CD14-positive monocyte (primary cell): ENCODE results near the gene SPON1. TPM values are rescaled to one million over a fixed set of nuclear protein-coding genes. Genes with fewer than 3 reads are reported as not detected.

Experiments
- DNase-seq, 3 donors: peaks; one replicate each; pipeline ENCODE4 v3.0.0-alpha.2; 2011 to 2022
- H2AFZ ChIP-seq: 2 replicates; pipeline ENCODE4 v1.6.0; 2012; ENCODE audit warnings: mild to moderate bottlenecking, low read depth, low read length, inconsistent platforms; ENCODE audit not compliant: insufficient read depth, poor library complexity, severe bottlenecking
- H3K27ac ChIP-seq, 2 donors: 1 replicate in 1 of 2; 2 replicates in 1 of 2; pipeline ENCODE4 v1.5.1; 2012 to 2013; ENCODE audit warnings: low read length in 2 of 2, control low read depth in 1 of 2, inconsistent platforms in 1 of 2, low read depth in 1 of 2, mild to moderate bottlenecking in 1 of 2
- H3K27me3 ChIP-seq, 2 donors: one replicate each; pipeline versions ENCODE4 v1.6.0 to v1.6.1; 2011 to 2013; ENCODE audit warnings: low read length in 2 of 2; ENCODE audit not compliant: control insufficient read depth in 2 of 2, insufficient read depth in 2 of 2
- H3K36me3 ChIP-seq, 2 donors: replicated peaks in 1 of 2; 1 replicate in 1 of 2; 2 replicates in 1 of 2; pipeline versions ENCODE4 v1.5.1 to v1.6.1; 2012 to 2013; ENCODE audit warnings: low read length in 2 of 2, control low read depth in 1 of 2, inconsistent platforms in 1 of 2, mild to moderate bottlenecking in 1 of 2; ENCODE audit not compliant: insufficient read depth in 2 of 2, control insufficient read depth in 1 of 2
- H3K4me1 ChIP-seq, 2 donors: 1 replicate in 1 of 2; 2 replicates in 1 of 2; pipeline versions ENCODE4 v1.5.1 to v1.6.1; 2012 to 2013; ENCODE audit warnings: low read length in 2 of 2, control low read depth in 1 of 2, inconsistent platforms in 1 of 2, mild to moderate bottlenecking in 1 of 2, moderate library complexity in 1 of 2; ENCODE audit not compliant: insufficient read depth in 2 of 2, control insufficient read depth in 1 of 2
- H3K4me2 ChIP-seq: replicated peaks from 2 replicates; pipeline ENCODE3; 2012; ENCODE audit warnings: low read length, moderate library complexity, mild to moderate bottlenecking; ENCODE audit not compliant: poor library complexity, severe bottlenecking; ENCODE audit errors: extremely low read depth
- H3K4me3 ChIP-seq, 3 experiments: fragments of 200-600 bp in 1 of 3; sonication (generic) in 1 of 3; replicated peaks in 1 of 3; 1 replicate in 2 of 3; 2 replicates in 1 of 3; pipeline ENCODE4 v1.5.1; 2011 to 2013; ENCODE audit warnings: low read length in 3 of 3, mild to moderate bottlenecking in 3 of 3, control low read depth in 2 of 3, low read depth in 2 of 3, inconsistent platforms in 1 of 3, moderate library complexity in 1 of 3
- H3K79me2 ChIP-seq: 2 replicates; pipeline ENCODE4 v1.6.0; 2012; ENCODE audit warnings: mild to moderate bottlenecking, control low read depth, inconsistent platforms, low read length, moderate library complexity; ENCODE audit not compliant: insufficient read depth
- H3K9ac ChIP-seq: 2 replicates; pipeline ENCODE4 v1.6.0; 2017; ENCODE audit warnings: low read length, mild to moderate bottlenecking; ENCODE audit not compliant: insufficient read depth, poor library complexity, severe bottlenecking
- H3K9me3 ChIP-seq, 2 donors: replicated peaks in 1 of 2; 1 replicate in 1 of 2; 2 replicates in 1 of 2; pipeline versions ENCODE4 v1.5.1 to v1.6.1; 2012 to 2013; ENCODE audit warnings: low read length in 2 of 2, control low read depth in 1 of 2; ENCODE audit not compliant: control insufficient read depth in 1 of 2, insufficient read depth in 1 of 2
- H4K20me1 ChIP-seq: 2 replicates; pipeline ENCODE4 v1.6.0; 2012; ENCODE audit warnings: mild to moderate bottlenecking, low read length, control low read depth, moderate library complexity; ENCODE audit not compliant: insufficient read depth
- H3K27ac Mint-ChIP-seq, 7 donors: one replicate each; pipeline ENCODE4 v1.8.0; 2020; ENCODE audit warnings: mild to moderate bottlenecking in 7 of 7, mixed read lengths in 7 of 7, moderate library complexity in 6 of 7, inconsistent platforms in 2 of 7
- H3K27me3 Mint-ChIP-seq, 3 donors: one replicate each; pipeline ENCODE4 v1.8.0; 2021 to 2022; ENCODE audit warnings: low read depth in 3 of 3, mild to moderate bottlenecking in 3 of 3, mixed read lengths in 3 of 3, moderate library complexity in 3 of 3, inconsistent platforms in 1 of 3
- H3K36me3 Mint-ChIP-seq, 2 donors: one replicate each; pipeline ENCODE4 v1.8.0; 2020; ENCODE audit warnings: mixed read lengths in 2 of 2, inconsistent platforms in 1 of 2, mild to moderate bottlenecking in 1 of 2
- H3K4me1 Mint-ChIP-seq: one replicate; pipeline ENCODE4 v1.8.0; 2020; ENCODE audit warnings: mild to moderate bottlenecking, mixed read lengths
- H3K4me3 Mint-ChIP-seq, 2 donors: one replicate each; pipeline ENCODE4 v1.8.0; 2020; ENCODE audit warnings: mild to moderate bottlenecking in 2 of 2, mixed read lengths in 2 of 2, moderate library complexity in 1 of 2
- H3K9me3 Mint-ChIP-seq, 7 donors: one replicate each; pipeline ENCODE4 v1.8.0; 2020 to 2022; ENCODE audit warnings: mixed read lengths in 7 of 7, mild to moderate bottlenecking in 6 of 7, moderate library complexity in 6 of 7, inconsistent platforms in 2 of 7
- WGBS: methylation state at CpG from one replicate; pipeline ENCODE4 v1.1.5; 2013; ENCODE audit warnings: missing lambda C conversion rate; ENCODE audit not compliant: insufficient coverage; 5-methylcytosine and 5-hydroxymethylcytosine counted together
- intact Hi-C, 2 donors: fragments of 100-400 bp; cut with micrococcal nuclease; formaldehyde crosslinking; loops; one replicate each; pipeline versions ENCODE4 v1.15.0 to v1.15.1; 2023
- polyA plus RNA-seq, 3 donors: library from polyadenylated mRNA; depleted of rRNA in 1 of 3; unstranded in 2 of 3; stranded (reverse) in 1 of 3; fragments of 300-500 nt in 2 of 3; fragments of >200 nt in 1 of 3; fragmentation: Illumina TruSeq in 2 of 3; gene quantifications; 1 replicate in 2 of 3; 2 replicates in 1 of 3; pipeline ENCODE4 v1.2.3, GENCODE V29; 2012 to 2021
- TF ChIP-seq, protein P1 (sequence below): fragments of 200-600 bp; IDR thresholded peaks from one replicate; pipeline ENCODE4 v1.8.0; 2022; ENCODE audit warnings: antibody characterized with exemption, mild to moderate bottlenecking

Gene SPON1
- polyA plus RNA-seq, 3 donors = not detected

GRCh38 chr11:14262271-14262846 is 299.8 kb downstream of the SPON1 start:
- H3K4me1 Mint-ChIP-seq = no peaks in the 10 kb centered on the region
- no peak overlapping the region for H3K9ac ChIP-seq
- no peak overlapping the region for H3K27ac Mint-ChIP-seq
- no peak overlapping the region for H3K4me3 ChIP-seq
- H3K36me3 ChIP-seq = no peaks in the 10 kb centered on the region
- H2AFZ ChIP-seq = no peak overlapping the region
- TF ChIP-seq, protein P1, sequence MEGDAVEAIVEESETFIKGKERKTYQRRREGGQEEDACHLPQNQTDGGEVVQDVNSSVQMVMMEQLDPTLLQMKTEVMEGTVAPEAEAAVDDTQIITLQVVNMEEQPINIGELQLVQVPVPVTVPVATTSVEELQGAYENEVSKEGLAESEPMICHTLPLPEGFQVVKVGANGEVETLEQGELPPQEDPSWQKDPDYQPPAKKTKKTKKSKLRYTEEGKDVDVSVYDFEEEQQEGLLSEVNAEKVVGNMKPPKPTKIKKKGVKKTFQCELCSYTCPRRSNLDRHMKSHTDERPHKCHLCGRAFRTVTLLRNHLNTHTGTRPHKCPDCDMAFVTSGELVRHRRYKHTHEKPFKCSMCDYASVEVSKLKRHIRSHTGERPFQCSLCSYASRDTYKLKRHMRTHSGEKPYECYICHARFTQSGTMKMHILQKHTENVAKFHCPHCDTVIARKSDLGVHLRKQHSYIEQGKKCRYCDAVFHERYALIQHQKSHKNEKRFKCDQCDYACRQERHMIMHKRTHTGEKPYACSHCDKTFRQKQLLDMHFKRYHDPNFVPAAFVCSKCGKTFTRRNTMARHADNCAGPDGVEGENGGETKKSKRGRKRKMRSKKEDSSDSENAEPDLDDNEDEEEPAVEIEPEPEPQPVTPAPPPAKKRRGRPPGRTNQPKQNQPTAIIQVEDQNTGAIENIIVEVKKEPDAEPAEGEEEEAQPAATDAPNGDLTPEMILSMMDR = no peak
- H3K27ac ChIP-seq = no peak overlapping the region
- H3K79me2 ChIP-seq = no peaks in the 10 kb centered on the region
- no peaks in the 10 kb centered on the region for H3K27me3 ChIP-seq
- no peaks in the 10 kb centered on the region for H3K36me3 Mint-ChIP-seq
- H3K9me3 ChIP-seq = no peaks in the 10 kb centered on the region
- H4K20me1 ChIP-seq = no peaks in the 10 kb centered on the region
- H3K4me3 Mint-ChIP-seq = no peak overlapping the region
- intact Hi-C loops = no loop called here
- no peak overlapping the region for H3K4me2 ChIP-seq
- H3K4me1 ChIP-seq = no peaks in the 10 kb centered on the region
- WGBS = 92% methylated on average over 7 of the region's 8 CpGs
- DNase-seq = no peak
- peaks cover 25% of the 10 kb centered on the region in 3 donors for H3K27me3 Mint-ChIP-seq
- H3K9me3 Mint-ChIP-seq = peaks cover 0 to 1% (median 0%) of the 10 kb centered on the region in 7 donors

DNA sequence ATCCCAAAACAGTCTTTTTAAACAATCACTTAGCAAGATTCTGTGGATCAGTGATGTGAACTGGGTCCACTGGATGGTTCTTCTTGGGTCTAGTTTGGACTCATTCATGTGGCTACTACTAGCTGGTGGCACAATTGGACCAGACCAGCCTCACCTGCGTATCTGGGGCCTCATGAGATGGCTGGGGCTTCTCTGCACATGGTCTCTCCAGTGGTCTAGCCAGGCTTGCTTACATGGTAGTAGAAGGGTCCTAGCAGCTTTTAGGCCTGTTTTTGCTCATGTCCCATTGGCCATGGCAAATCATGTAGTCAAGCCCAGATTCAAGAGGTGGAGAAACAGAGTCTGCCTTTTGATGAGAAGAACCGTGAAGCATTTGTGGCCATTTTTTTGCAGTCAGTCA is 302.4 kb downstream of the SPON1 start:
- no peak for DNase-seq
- H3K27ac ChIP-seq = no peak overlapping the region
- H3K4me2 ChIP-seq = no peak overlapping the region
- H3K27me3 Mint-ChIP-seq = peaks cover 19 to 26% (median 22%) of the 10 kb centered on the region in 3 donors
- H3K27ac Mint-ChIP-seq = no peak overlapping the region
- no peak overlapping the region for H2AFZ ChIP-seq
- no peaks in the 10 kb centered on the region for H3K36me3 ChIP-seq
- H3K79me2 ChIP-seq = no peaks in the 10 kb centered on the region
- H3K36me3 Mint-ChIP-seq = no peaks in the 10 kb centered on the region
- H3K9me3 ChIP-seq = no peaks in the 10 kb centered on the region
- WGBS = 89% methylated on average over 1 of the region's 2 CpGs
- no peak overlapping the region for H3K4me3 ChIP-seq
- H3K4me1 ChIP-seq = peaks cover 0 to under 1% of the 10 kb centered on the region in 2 donors
- peaks cover 0 to 1% (median 0%) of the 10 kb centered on the region in 7 donors for H3K9me3 Mint-ChIP-seq
- peaks cover 1 to 3% of the 10 kb centered on the region in 2 donors for H3K27me3 ChIP-seq
- peaks cover 1% of the 10 kb centered on the region for H3K4me1 Mint-ChIP-seq
- H3K9ac ChIP-seq = no peak overlapping the region
- no peaks in the 10 kb centered on the region for H4K20me1 ChIP-seq
- TF ChIP-seq, protein P1 = no peak
- intact Hi-C loops = no loop called here
- H3K4me3 Mint-ChIP-seq = no peak overlapping the region
